HL-60 (cell line): Measurements from ENCODE around the gene CHST14.
A peak's percentile ranks its signal among the peaks of the same experiment; 100 is the strongest.

ENCODE experiments used
- DNase-seq, 2 experiments: peaks; one replicate each; pipeline ENCODE4 v3.0.0-alpha.2; 2010 to 2020; ENCODE audit warnings: low read depth in 1 of 2, low spot score in 1 of 2
- H3K27ac ChIP-seq: fragments of 250-450 bp; sonication (Bioruptor Pico); replicated peaks from 2 replicates; pipeline ENCODE4 v1.5.1; 2020; ENCODE audit warnings: mild to moderate bottlenecking, moderate library complexity
- H3K27me3 ChIP-seq: fragments of 250-450 bp; sonication (Bioruptor Pico); 2 replicates; pipeline ENCODE4 v1.5.1; 2021; ENCODE audit warnings: mild to moderate bottlenecking, moderate library complexity; ENCODE audit not compliant: insufficient read depth, poor library complexity, severe bottlenecking
- H3K4me3 ChIP-seq: replicated peaks from 2 replicates; pipeline ENCODE4 v1.5.1; 2011; ENCODE audit warnings: mild to moderate bottlenecking, control low read depth, low read length; ENCODE audit not compliant: insufficient read depth
- CTCF ChIP-seq: IDR thresholded peaks from one replicate; pipeline ENCODE4 v1.5.1; 2011; ENCODE audit warnings: low read length, control low read depth, inconsistent platforms; ENCODE audit not compliant: insufficient read depth
- GABPA ChIP-seq: IDR thresholded peaks from 2 replicates; pipeline ENCODE4 v1.6.1; 2012; ENCODE audit warnings: low read depth
- POLR2AphosphoS5 ChIP-seq: IDR thresholded peaks from 2 replicates; pipeline ENCODE4 v1.6.1; 2012; ENCODE audit warnings: low read depth
- REST ChIP-seq: IDR thresholded peaks from 2 replicates; pipeline ENCODE4 v1.6.1; 2012; ENCODE audit warnings: low read depth; ENCODE audit not compliant: insufficient replicate concordance
- SPI1 ChIP-seq: IDR thresholded peaks from 2 replicates; pipeline ENCODE4 v1.6.1; 2012; ENCODE audit warnings: low read depth, mild to moderate bottlenecking, borderline replicate concordance
- long read RNA-seq: library from polyadenylated mRNA; unstranded; transcript quantifications from one replicate; pipeline ENCODE4 v2.0.0, GENCODE V29; 2020

CHST14 gene
- long read RNA-seq, partial matches to known transcripts, result 0 of 1 reads
- long read RNA-seq, other reads (novel, unspliced or antisense), result 0 of 1 reads

GRCh38 chr15:40470423-40471104 lies at the start of gene CHST14:
Gene CHST14, plus strand, starts transcription at chr15:40470984. Its CDS starts 230 bp downstream, at chr15:40471214.
- TF ChIP-seq SPI1 (no peak), CTCF (no peak), REST (no peak), GABPA (no peak), POLR2AphosphoS5 (no peak)
- DNase-seq, result peak; percentile 13 to 50
- peak within 1 kb of the TSS; percentile 54 for H3K4me3 ChIP-seq
- H3K27ac ChIP-seq, result peak within 1 kb of the TSS; percentile 41
- no peaks in the 10 kb centered on the region for H3K27me3 ChIP-seq

GRCh38 chr15:40421246-40422157 lies 49.3 kb upstream of the CHST14 start:
- DNase-seq, result peak; percentile 66 to 85
- Histone ChIP-seq H3K4me3 (no peak overlapping the region; the same call in 1 of the 2 replicates), H3K27me3 (no peaks in the 10 kb centered on the region), H3K27ac (no peak overlapping the region)
- TF ChIP-seq REST, result no peak
- TF ChIP-seq CTCF, result peak; percentile 89

GRCh38 chr15:40424483-40425115 lies 46.2 kb upstream of the CHST14 start:
- no peak for DNase-seq
- TF ChIP-seq POLR2AphosphoS5 (no peak), GABPA (no peak), REST (no peak), SPI1 (no peak), CTCF (no peak)
- no peak overlapping the region for H3K27ac ChIP-seq

More at GRCh38 chr15:40424483-40425115, 46.2 kb upstream of the CHST14 start:
- Histone ChIP-seq H3K4me3 (no peak overlapping the region), H3K27me3 (no peaks in the 10 kb centered on the region)
